ENCODE data around the gene TRIML1. TPM values are rescaled to one million over a fixed set of nuclear protein-coding genes. Genes with fewer than 3 reads are reported as not detected.

The TRIML1 gene
- total RNA-seq, 1 experiment from 2014 or later = not detected

- Histone ChIP-seq H3K9ac (ENCODE audit: low read length) (no peak overlapping the region), H3K27ac (ENCODE audit: low read depth, low read length) (no peak overlapping the region), H3K9me2 (ENCODE audit: insufficient read depth) (no peaks in the 10 kb centered on the region), H3K36me3 (ENCODE audit: control insufficient read depth in 1 of 2, insufficient read depth in 2 of 2, low read length in 2 of 2) (no peaks in the 10 kb centered on the region), H3K9me3 (ENCODE audit: control insufficient read depth in 1 of 2, insufficient read depth in 1 of 2, low read depth in 1 of 2, low read length in 2 of 2) (no peaks in the 10 kb centered on the region), H3K4me3 (replicated peaks in 1 of 2; ENCODE audit: low read depth in 1 of 2, low read length in 2 of 2) (no peak overlapping the region), H4K20me1 (ENCODE audit: insufficient read depth) (no peaks in the 10 kb centered on the region), H3K79me2 (ENCODE audit: insufficient read depth, low read length) (no peaks in the 10 kb centered on the region), H3K4me1 (ENCODE audit: control insufficient read depth in 1 of 2, insufficient read depth in 2 of 2, low read length in 2 of 2) (peaks cover 0 to 2% of the 10 kb centered on the region in 2 experiments; a peak in 1 of 4 replicates), H3K4me2 (ENCODE audit: low read length) (no peak overlapping the region), H2AFZ (ENCODE audit: low read depth, low read length, poor library complexity, severe bottlenecking) (no peak overlapping the region), H3K27me3 (ENCODE audit: insufficient read depth, low read length) (no peaks in the 10 kb centered on the region)
- DNase-seq (ENCODE audit: low read depth, low spot score) (no peak), ATAC-seq (no peak)
- BruUV-seq (replicated peaks) = no TSS peak
- RAD21 ChIA-PET (ENCODE audit: low non-redundant PET in 1 of 2, low total read pairs in 2 of 2, uncharacterized antibody in 2 of 2, unreplicated experiment in 2 of 2) = no interaction called here
- intact Hi-C loops (cut with micrococcal nuclease) = no loop called here
- POLR2A ChIA-PET = no interaction called here
- CTCF ChIA-PET = no interaction called here
- TF ChIP-seq CBX3 (IDR thresholded peaks at IDR 0.05; ENCODE audit: low read depth) = no peak
- TF ChIP-seq FOSL1 (IDR thresholded peaks at IDR 0.05; ENCODE audit: low read depth) = no peak
- TF ChIP-seq POLR2A (IDR thresholded peaks at IDR 0.05; ENCODE audit: borderline replicate concordance, extremely low read depth, insufficient read depth, insufficient read length) = no peak
- TF ChIP-seq RAD21 (IDR thresholded peaks at IDR 0.05; ENCODE audit: low read depth) = no peak
- TF ChIP-seq CTCF (IDR thresholded peaks at IDR 0.05 in 2 of 3, conservative IDR thresholded peaks at IDR 0.05 in 1 of 3; ENCODE audit: borderline replicate concordance in 1 of 3, insufficient read depth in 1 of 3, low read depth in 2 of 3, low read length in 2 of 3) = no peak
- no peak for TF ChIP-seq REST (IDR thresholded peaks at IDR 0.05; ENCODE audit: low read depth)
- TF ChIP-seq YY1 (IDR thresholded peaks at IDR 0.05; ENCODE audit: extremely low read depth, insufficient replicate concordance, low read depth, low read length) = no peak
- no peak for TF ChIP-seq EGR1 (IDR thresholded peaks at IDR 0.05; ENCODE audit: low read depth)
- no peak for TF ChIP-seq SRF (IDR thresholded peaks at IDR 0.05; ENCODE audit: low read depth)
Observed at GRCh38 chr4:188190461-188190860, 51.2 kb downstream of the TRIML1 start.

All from HCT116 (cell line).